ENCODE measurements around the gene DCAF5. TPM values are rescaled to one million over a fixed set of nuclear protein-coding genes. Genes with fewer than 3 reads are reported as not detected.

The DCAF5 gene
- total and polyA plus RNA-seq, 4 experiments from 2014 or later, result 54.4 to 75.7 (median 71.4) TPM

- peaks cover 30 to 46% (median 35%) of the 10 kb centered on the region in 4 donors for H3K4me1 Mint-ChIP-seq
- no peaks in the 10 kb centered on the region for H3K9me3 ChIP-seq (ENCODE audit: control insufficient read depth in 1 of 2, low read length in 2 of 2)
- H3K27me3 Mint-ChIP-seq, result no peaks in the 10 kb centered on the region
- intact Hi-C loops (cut with micrococcal nuclease), result no loop called here
- no peak overlapping the region for H3K4me3 ChIP-seq (ENCODE audit: low read length in 2 of 2)
- H3K4me1 ChIP-seq (ENCODE audit: insufficient read depth, low read length), result peaks cover 17% of the 10 kb centered on the region
- peak overlapping the region in 2 of 8 donors; percentile 4 to 21 for H3K4me3 Mint-ChIP-seq
- H3K36me3 ChIP-seq (ENCODE audit: insufficient read depth, low read length), result peaks cover 43% of the 10 kb centered on the region
- ChIA-PET CTCF (ENCODE audit: partially characterized antibody) (interaction anchor here (1.2 to 2.4 kb wide), 3 partner anchors 10 to 126 kb away, joined by 4 to 8 read pairs (median 4); no protein-coding TSS in a partner anchor), POLR2A (ENCODE audit: partially characterized antibody) (no interaction called here)
- H3K27ac ChIP-seq (ENCODE audit: low read depth, low read length), result no peak overlapping the region
- H3K27ac Mint-ChIP-seq, result peak overlapping the region in 6 of 7 donors; percentile 11 to 82 (median 74)
- H3K9me3 Mint-ChIP-seq, result no peaks in the 10 kb centered on the region
- no peaks in the 10 kb centered on the region for H3K27me3 ChIP-seq (ENCODE audit: insufficient read depth, low read length)
- peaks cover 62 to 88% of the 10 kb centered on the region in 2 donors for H3K36me3 Mint-ChIP-seq
- DNase-seq, result peak in 1 of 5 donors; percentile 7
Observed at GRCh38 chr14:69117020-69117767, 35.7 kb downstream of the DCAF5 start.

- Histone ChIP-seq H3K27me3 (ENCODE audit: insufficient read depth, low read length) (no peaks in the 10 kb centered on the region), H3K4me1 (ENCODE audit: insufficient read depth, low read length) (peaks cover 17% of the 10 kb centered on the region), H3K36me3 (ENCODE audit: insufficient read depth, low read length) (peaks cover 47% of the 10 kb centered on the region), H3K4me3 (ENCODE audit: low read length in 2 of 2) (no peak overlapping the region), H3K9me3 (ENCODE audit: control insufficient read depth in 1 of 2, low read length in 2 of 2) (no peaks in the 10 kb centered on the region), H3K27ac (ENCODE audit: low read depth, low read length) (no peak overlapping the region)
- CTCF ChIA-PET (ENCODE audit: partially characterized antibody), result interaction anchor here (1.3 to 2.4 kb wide), 2 partner anchors 14 to 127 kb away, joined by 4 to 8 read pairs; no protein-coding TSS in a partner anchor
- Mint-ChIP-seq H3K27ac (peak overlapping the region in 4 of 7 donors; percentile 0 to 76 (median 54)), H3K4me1 (peaks cover 18 to 30% (median 22%) of the 10 kb centered on the region in 4 donors), H3K9me3 (no peaks in the 10 kb centered on the region), H3K4me3 (no peak overlapping the region), H3K36me3 (peaks cover 64 to 86% of the 10 kb centered on the region in 2 donors), H3K27me3 (no peaks in the 10 kb centered on the region)
- DNase-seq, result no peak
- POLR2A ChIA-PET (ENCODE audit: partially characterized antibody), result no interaction called here
- intact Hi-C loops (cut with micrococcal nuclease), result no loop called here
Observed at GRCh38 chr14:69115407-69116185, 37.3 kb downstream of the DCAF5 start.

- Histone ChIP-seq H3K4me3 (ENCODE audit: low read length in 2 of 2) (no peak overlapping the region), H3K36me3 (ENCODE audit: insufficient read depth, low read length) (peaks cover 42% of the 10 kb centered on the region), H3K27me3 (ENCODE audit: insufficient read depth, low read length) (no peaks in the 10 kb centered on the region), H3K4me1 (ENCODE audit: insufficient read depth, low read length) (peaks cover 17% of the 10 kb centered on the region), H3K27ac (ENCODE audit: low read depth, low read length) (no peak overlapping the region), H3K9me3 (ENCODE audit: control insufficient read depth in 1 of 2, low read length in 2 of 2) (no peaks in the 10 kb centered on the region)
- ChIA-PET CTCF (ENCODE audit: partially characterized antibody) (no interaction called here), POLR2A (ENCODE audit: partially characterized antibody) (no interaction called here)
- no peak overlapping the region for H3K27ac Mint-ChIP-seq
- H3K9me3 Mint-ChIP-seq, result no peaks in the 10 kb centered on the region
- H3K4me1 Mint-ChIP-seq, result peaks cover 16 to 29% (median 20%) of the 10 kb centered on the region in 4 donors
- intact Hi-C loops (cut with micrococcal nuclease), result no loop called here
- peaks cover 56 to 79% of the 10 kb centered on the region in 2 donors for H3K36me3 Mint-ChIP-seq
- DNase-seq, result no peak
- H3K4me3 Mint-ChIP-seq, result no peak overlapping the region
- no peaks in the 10 kb centered on the region for H3K27me3 Mint-ChIP-seq
Observed at GRCh38 chr14:69114763-69115162, 38.2 kb downstream of the DCAF5 start.

- H3K9me3 ChIP-seq (ENCODE audit: control insufficient read depth in 1 of 2, low read length in 2 of 2), result no peaks in the 10 kb centered on the region
- H3K27me3 Mint-ChIP-seq, result no peaks in the 10 kb centered on the region
- H3K36me3 Mint-ChIP-seq, result peaks cover 34 to 63% of the 10 kb centered on the region in 2 donors
- peaks cover 15% of the 10 kb centered on the region for H3K36me3 ChIP-seq (ENCODE audit: insufficient read depth, low read length)
- H3K4me3 ChIP-seq (ENCODE audit: low read length in 2 of 2), result no peak overlapping the region
- no peaks in the 10 kb centered on the region for H3K9me3 Mint-ChIP-seq
- ChIA-PET CTCF (ENCODE audit: partially characterized antibody) (interaction anchor here (0.8 to 4.3 kb wide), 6 partner anchors 11 to 245 kb away, joined by 3 to 48 read pairs (median 4); no protein-coding TSS in a partner anchor), POLR2A (ENCODE audit: partially characterized antibody) (no interaction called here)
- DNase-seq, result no peak
- no peak overlapping the region for H3K27ac ChIP-seq (ENCODE audit: low read depth, low read length)
- intact Hi-C loops (cut with micrococcal nuclease), result loop anchor here (10.0 kb wide), 1 partner anchor 864 kb away; no protein-coding TSS in a partner anchor
- H3K4me3 Mint-ChIP-seq, result peak overlapping the region in 1 of 8 donors; percentile 28
- H3K27me3 ChIP-seq (ENCODE audit: insufficient read depth, low read length), result no peaks in the 10 kb centered on the region
- peaks cover 0 to 4% (median 1%) of the 10 kb centered on the region in 4 donors for H3K4me1 Mint-ChIP-seq
- no peak overlapping the region for H3K27ac Mint-ChIP-seq
- no peaks in the 10 kb centered on the region for H3K4me1 ChIP-seq (ENCODE audit: insufficient read depth, low read length)
Observed at GRCh38 chr14:69108358-69108757, 44.6 kb downstream of the DCAF5 start.

GRCh38 chr14:69107407-69108003 is 45.4 kb downstream of the DCAF5 start:
- H3K27ac Mint-ChIP-seq, result no peak overlapping the region
- intact Hi-C loops (cut with micrococcal nuclease), result loop anchor here (1.0 to 10.0 kb wide), 2 partner anchors 244 to 863 kb away; no protein-coding TSS in a partner anchor
- peaks cover 30 to 63% of the 10 kb centered on the region in 2 donors for H3K36me3 Mint-ChIP-seq
- H3K4me1 Mint-ChIP-seq, result peaks cover 0 to 5% (median 2%) of the 10 kb centered on the region in 4 donors
- peak in 4 of 5 donors; percentile 40 to 51 (median 47) for DNase-seq
- no peaks in the 10 kb centered on the region for H3K9me3 ChIP-seq (ENCODE audit: control insufficient read depth in 1 of 2, low read length in 2 of 2)
- peaks cover 20% of the 10 kb centered on the region for H3K36me3 ChIP-seq (ENCODE audit: insufficient read depth, low read length)
- H3K9me3 Mint-ChIP-seq, result no peaks in the 10 kb centered on the region
- CTCF ChIA-PET (ENCODE audit: partially characterized antibody), result interaction anchor here (0.8 to 4.3 kb wide), 16 partner anchors 10 to 263 kb away, joined by 3 to 48 read pairs (median 4); no protein-coding TSS in a partner anchor
- no peaks in the 10 kb centered on the region for H3K27me3 ChIP-seq (ENCODE audit: insufficient read depth, low read length)
- H3K4me3 ChIP-seq (ENCODE audit: low read length in 2 of 2), result no peak overlapping the region
- no peak overlapping the region for H3K4me3 Mint-ChIP-seq
- POLR2A ChIA-PET (ENCODE audit: partially characterized antibody), result no interaction called here
- H3K27me3 Mint-ChIP-seq, result no peaks in the 10 kb centered on the region
- no peaks in the 10 kb centered on the region for H3K4me1 ChIP-seq (ENCODE audit: insufficient read depth, low read length)
- no peak overlapping the region for H3K27ac ChIP-seq (ENCODE audit: low read depth, low read length)

GRCh38 chr14:69106451-69106850 is 46.5 kb downstream of the DCAF5 start:
- intact Hi-C loops (cut with micrococcal nuclease), result loop anchor here (10.0 kb wide), 1 partner anchor 862 kb away; no protein-coding TSS in a partner anchor

More at GRCh38 chr14:69106451-69106850, 46.5 kb downstream of the DCAF5 start:
- peaks cover 12% of the 10 kb centered on the region for H3K36me3 ChIP-seq (ENCODE audit: insufficient read depth, low read length)
- peaks cover 2 to 7% (median 5%) of the 10 kb centered on the region in 4 donors for H3K4me1 Mint-ChIP-seq
- H3K4me3 ChIP-seq (ENCODE audit: low read length in 2 of 2), result no peak overlapping the region
- H3K4me1 ChIP-seq (ENCODE audit: insufficient read depth, low read length), result no peaks in the 10 kb centered on the region
- no peaks in the 10 kb centered on the region for H3K9me3 ChIP-seq (ENCODE audit: control insufficient read depth in 1 of 2, low read length in 2 of 2)
- H3K27me3 Mint-ChIP-seq, result no peaks in the 10 kb centered on the region
- no peak overlapping the region for H3K4me3 Mint-ChIP-seq
- no peak overlapping the region for H3K27ac Mint-ChIP-seq
- H3K9me3 Mint-ChIP-seq, result no peaks in the 10 kb centered on the region
- no peak for DNase-seq
- H3K36me3 Mint-ChIP-seq, result peaks cover 21 to 57% of the 10 kb centered on the region in 2 donors
- no peak overlapping the region for H3K27ac ChIP-seq (ENCODE audit: low read depth, low read length)
- no peaks in the 10 kb centered on the region for H3K27me3 ChIP-seq (ENCODE audit: insufficient read depth, low read length)
- ChIA-PET POLR2A (ENCODE audit: partially characterized antibody) (no interaction called here), CTCF (ENCODE audit: partially characterized antibody) (interaction anchor here (0.7 to 4.3 kb wide), 10 partner anchors 9 to 262 kb away, joined by 3 to 48 read pairs (median 4); no protein-coding TSS in a partner anchor)
